ENCODE results near the gene MTERF1.
"Not testable (repeated sequence)": the region's sequence is repeated elsewhere in the genome, so short reads cannot be mapped to it uniquely, and the experiment has no call there.

The MTERF1 gene

GRCh38 chr7:91866599-91867148, 13.8 kb downstream of the MTERF1 start:
- Histone ChIP-seq H3K27me3 (no peaks in the 10 kb centered on the region), H3K4me3 (ENCODE audit: low read depth in 1 of 2, low read length in 1 of 2) (no peak overlapping the region), H3K4me1 (ENCODE audit: control insufficient read depth in 1 of 2, insufficient read depth in 1 of 2, low read depth in 1 of 2, low read length in 1 of 2) (no peaks in the 10 kb centered on the region), H3K9me3 (no peaks in the 10 kb centered on the region), H3K36me3 (peaks cover 1% of the 10 kb centered on the region), H3K27ac (no peak overlapping the region)
- no peak for TF ChIP-seq CTCF (IDR thresholded peaks at IDR 0.05)

- Histone ChIP-seq H3K4me1 (ENCODE audit: control insufficient read depth in 1 of 2, insufficient read depth in 1 of 2, low read depth in 1 of 2, low read length in 1 of 2) (no peaks in the 10 kb centered on the region), H3K27ac (no peak overlapping the region), H3K27me3 (no peaks in the 10 kb centered on the region), H3K36me3 (no peaks in the 10 kb centered on the region), H3K4me3 (ENCODE audit: low read depth in 1 of 2, low read length in 1 of 2) (no peak overlapping the region), H3K9me3 (no peaks in the 10 kb centered on the region)
- no peak for TF ChIP-seq CTCF (IDR thresholded peaks at IDR 0.05)
These were observed 15.0 kb downstream of the MTERF1 start for GRCh38 chr7:91865511-91865910.

GRCh38 chr7:91864604-91865003, 15.9 kb downstream of the MTERF1 start:
- not testable (repeated sequence) for H3K4me3 ChIP-seq (ENCODE audit: low read depth in 1 of 2, low read length in 1 of 2); H3K27me3 ChIP-seq; H3K4me1 ChIP-seq (ENCODE audit: control insufficient read depth in 1 of 2, insufficient read depth in 1 of 2, low read depth in 1 of 2, low read length in 1 of 2); H3K36me3 ChIP-seq; H3K27ac ChIP-seq; H3K9me3 ChIP-seq

- no peaks in the 10 kb centered on the region for H3K9me3 ChIP-seq
- H3K4me1 ChIP-seq (ENCODE audit: control insufficient read depth in 1 of 2, insufficient read depth in 1 of 2, low read depth in 1 of 2, low read length in 1 of 2): no peaks in the 10 kb centered on the region
- H3K27ac ChIP-seq: no peak overlapping the region
- H3K4me3 ChIP-seq (ENCODE audit: low read depth in 1 of 2, low read length in 1 of 2): no peak overlapping the region
- no peaks in the 10 kb centered on the region for H3K36me3 ChIP-seq
- H3K27me3 ChIP-seq: no peaks in the 10 kb centered on the region
- no peak for TF ChIP-seq CTCF (IDR thresholded peaks at IDR 0.05)
These were observed 16.4 kb downstream of the MTERF1 start for GRCh38 chr7:91864070-91864469.

GRCh38 chr7:91852263-91852741, 28.2 kb downstream of the MTERF1 start:
- H3K36me3 ChIP-seq: no peaks in the 10 kb centered on the region
- H3K4me1 ChIP-seq (ENCODE audit: control insufficient read depth in 1 of 2, insufficient read depth in 1 of 2, low read depth in 1 of 2, low read length in 1 of 2): peaks cover 12 to 19% of the 10 kb centered on the region in 2 experiments
- H3K27ac ChIP-seq: no peak overlapping the region
- TF ChIP-seq CTCF (IDR thresholded peaks at IDR 0.05): no peak
- H3K4me3 ChIP-seq (ENCODE audit: low read depth in 1 of 2, low read length in 1 of 2): no peak overlapping the region
- H3K9me3 ChIP-seq: no peaks in the 10 kb centered on the region
- no peaks in the 10 kb centered on the region for H3K27me3 ChIP-seq

- Histone ChIP-seq H3K36me3 (no peaks in the 10 kb centered on the region), H3K4me1 (ENCODE audit: control insufficient read depth in 1 of 2, insufficient read depth in 1 of 2, low read depth in 1 of 2, low read length in 1 of 2) (peaks cover 12 to 19% of the 10 kb centered on the region in 2 experiments), H3K27me3 (no peaks in the 10 kb centered on the region), H3K27ac (no peak overlapping the region), H3K9me3 (no peaks in the 10 kb centered on the region), H3K4me3 (ENCODE audit: low read depth in 1 of 2, low read length in 1 of 2) (no peak overlapping the region)
- no peak for TF ChIP-seq CTCF (IDR thresholded peaks at IDR 0.05)
These were observed 30.0 kb downstream of the MTERF1 start for GRCh38 chr7:91850455-91850854.
